GM12891 (cell line): ENCODE data around the gene HSD17B12.

Experiments used
- POLR2AphosphoS5 ChIP-seq: IDR thresholded peaks from 2 replicates; pipeline ENCODE4 v1.6.1; 2011; ENCODE audit warnings: low read depth, low read length, control low read depth
- SPI1 ChIP-seq: IDR thresholded peaks from 2 replicates; pipeline ENCODE4 v1.6.1; 2011; ENCODE audit warnings: low read depth, low read length, control low read depth
- TAF1 ChIP-seq: IDR thresholded peaks from 2 replicates; pipeline ENCODE4 v1.6.1; 2011; ENCODE audit warnings: low read depth, low read length, control low read depth

- no peak for TF ChIP-seq TAF1
- no peak for TF ChIP-seq SPI1
- TF ChIP-seq POLR2AphosphoS5, result no peak
Observed at GRCh38 chr11:43830928-43831440, 150.4 kb downstream of the HSD17B12 start.
